ENCODE measurements around the gene SPDYC.
A peak's percentile ranks its signal among the peaks of the same experiment; 100 is the strongest.

Gene SPDYC

DNA sequence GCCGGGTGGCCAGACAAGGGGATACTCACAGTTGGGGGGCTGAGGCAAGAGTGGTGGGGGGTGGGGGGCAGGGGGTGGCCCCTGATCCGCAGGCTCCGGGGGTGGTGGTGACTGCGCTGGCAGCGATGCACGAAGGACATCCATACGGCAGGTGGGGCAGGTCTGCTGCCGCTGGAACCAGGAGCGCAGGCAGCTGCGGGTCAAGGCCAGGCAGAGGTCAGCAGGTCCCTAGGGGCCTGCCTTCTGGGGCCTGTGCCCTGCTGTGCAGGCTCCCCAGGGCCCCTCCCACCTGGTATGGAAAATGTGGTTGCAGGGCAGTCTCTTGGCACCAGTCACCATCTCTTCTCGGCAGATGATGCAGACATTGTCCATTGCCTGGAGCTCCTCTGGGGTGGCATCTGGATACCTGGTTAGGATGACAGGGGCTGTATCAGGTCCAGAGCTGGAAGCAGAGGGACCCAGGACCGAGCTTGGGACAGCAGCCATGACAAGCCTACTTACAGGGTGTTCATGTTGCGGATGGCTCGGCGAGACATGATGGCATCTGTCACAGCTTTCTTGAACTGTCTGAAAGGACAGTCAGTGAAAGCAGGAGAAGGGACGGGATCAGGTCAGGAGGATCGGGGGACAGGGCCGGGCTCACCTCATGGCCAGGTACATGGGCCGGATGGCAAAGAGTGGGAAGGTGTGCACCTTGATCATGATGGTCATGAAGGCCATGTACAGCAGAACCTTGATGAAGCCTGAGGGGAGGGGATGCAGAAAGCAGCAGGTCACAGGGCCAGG lies 39.2 kb upstream of the SPDYC start:
- TF ChIP-seq GATA3 (IDR thresholded peaks at IDR 0.05; ENCODE audit: low read depth, low read length) (no peak), GATA2 (IDR thresholded peaks at IDR 0.05; ENCODE audit: low read depth, low read length) (no peak)

GRCh38 chr11:65131417-65131776 lies 38.6 kb upstream of the SPDYC start:
- TF ChIP-seq GATA3 (IDR thresholded peaks at IDR 0.05; ENCODE audit: low read depth, low read length) (no peak), GATA2 (IDR thresholded peaks at IDR 0.05; ENCODE audit: low read depth, low read length) (no peak)

GRCh38 chr11:65131895-65132237 lies 38.2 kb upstream of the SPDYC start:
- TF ChIP-seq GATA3 (IDR thresholded peaks at IDR 0.05; ENCODE audit: low read depth, low read length) (no peak), GATA2 (IDR thresholded peaks at IDR 0.05; ENCODE audit: low read depth, low read length) (no peak)

- no peak for TF ChIP-seq GATA3 (IDR thresholded peaks at IDR 0.05; ENCODE audit: low read depth, low read length)
These were observed 37.6 kb upstream of the SPDYC start for GRCh38 chr11:65132238-65132987.

DNA sequence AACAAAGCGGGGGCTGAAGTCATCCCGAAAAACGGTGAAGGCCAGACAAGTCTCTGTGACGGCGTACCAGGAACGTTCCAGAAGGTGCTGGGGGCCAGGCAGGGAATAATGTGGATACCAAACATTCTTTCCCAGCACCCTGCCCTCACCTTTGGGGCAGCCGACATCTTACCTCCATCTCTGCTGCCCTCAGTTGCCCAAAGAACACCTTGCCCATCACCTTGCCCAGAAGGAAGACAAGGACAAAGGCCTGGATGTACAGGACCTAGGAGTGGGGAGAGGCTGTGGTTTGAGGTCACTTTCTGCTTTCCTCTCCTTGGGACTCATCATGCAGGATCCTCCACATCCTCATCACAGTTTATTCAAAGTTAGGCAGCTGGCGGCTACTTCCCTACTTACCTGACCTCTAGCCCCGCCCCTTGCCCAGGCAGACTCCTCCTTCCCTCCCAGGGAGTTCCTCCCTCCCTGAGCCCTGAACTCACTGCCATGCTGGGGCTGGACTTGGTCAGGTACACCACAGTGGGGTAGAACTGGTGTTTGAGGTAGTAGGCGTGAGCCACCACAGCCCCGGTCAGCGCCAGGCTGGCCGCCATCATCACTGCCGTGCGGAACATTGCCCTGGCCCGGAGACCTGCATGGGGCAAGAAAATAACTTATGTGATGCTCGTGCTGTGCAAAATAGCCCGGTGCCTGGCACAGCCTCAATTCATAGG lies 36.9 kb upstream of the SPDYC start:
- no peak for TF ChIP-seq GATA2 (IDR thresholded peaks at IDR 0.05; ENCODE audit: low read depth, low read length)
- no peak for TF ChIP-seq GATA3 (IDR thresholded peaks at IDR 0.05; ENCODE audit: low read depth, low read length)

GRCh38 chr11:65133724-65134123 lies 36.3 kb upstream of the SPDYC start:
- TF ChIP-seq GATA2 (IDR thresholded peaks at IDR 0.05; ENCODE audit: low read depth, low read length), result no peak
- TF ChIP-seq GATA3 (IDR thresholded peaks at IDR 0.05; ENCODE audit: low read depth, low read length), result no peak

- no peak for TF ChIP-seq GATA3 (IDR thresholded peaks at IDR 0.05; ENCODE audit: low read depth, low read length)
- no peak for TF ChIP-seq GATA2 (IDR thresholded peaks at IDR 0.05; ENCODE audit: low read depth, low read length)
These were observed 35.6 kb upstream of the SPDYC start, which contains the start of gene SYVN1 for GRCh38 chr11:65134240-65134951. SYVN1 (minus strand) TSS chr11:65134519; CDS start chr11:65133601, 918 bp downstream.

DNA sequence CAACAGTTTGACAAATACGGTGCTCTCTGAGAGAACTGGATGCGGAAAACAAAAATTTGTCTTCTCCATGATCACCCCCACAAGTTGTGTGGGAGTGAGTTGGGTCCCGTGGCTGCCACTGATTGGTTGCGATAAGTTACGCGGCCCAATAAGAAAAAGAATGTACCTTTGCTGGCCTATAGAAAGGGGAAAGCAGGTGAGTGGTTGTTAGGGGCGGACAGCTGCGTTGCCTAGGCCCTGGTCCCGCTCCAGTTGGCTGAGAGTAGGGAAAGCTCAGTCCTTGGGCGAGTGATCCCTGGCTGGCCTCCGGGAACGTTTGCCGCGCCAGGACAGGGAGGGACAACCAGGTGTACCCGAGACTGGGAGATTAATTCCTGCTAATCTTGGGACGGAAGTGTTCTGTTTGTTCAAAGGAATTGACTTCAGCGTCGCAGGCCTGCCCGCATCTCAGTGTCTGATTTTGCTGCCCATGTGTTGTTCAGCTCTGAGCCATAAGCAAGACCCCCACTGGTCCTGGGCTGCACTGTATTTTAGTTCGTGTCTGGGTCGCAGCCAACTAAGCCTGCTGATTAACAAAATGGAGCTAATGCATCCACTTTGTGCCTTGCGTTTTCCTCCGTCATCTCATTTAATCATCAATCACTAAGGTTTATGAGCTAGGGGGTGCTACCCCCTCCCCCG lies 34.9 kb upstream of the SPDYC start:
- TF ChIP-seq GATA3 (IDR thresholded peaks at IDR 0.05; ENCODE audit: low read depth, low read length), result no peak
- TF ChIP-seq GATA2 (IDR thresholded peaks at IDR 0.05; ENCODE audit: low read depth, low read length), result 0 out of 2 replicates have a peak, but pooled peaks have one; percentile 4

- TF ChIP-seq GATA3 (IDR thresholded peaks at IDR 0.05; ENCODE audit: low read depth, low read length) (no peak), GATA2 (IDR thresholded peaks at IDR 0.05; ENCODE audit: low read depth, low read length) (no peak)
These were observed 34.3 kb upstream of the SPDYC start for GRCh38 chr11:65135633-65136145.

DNA sequence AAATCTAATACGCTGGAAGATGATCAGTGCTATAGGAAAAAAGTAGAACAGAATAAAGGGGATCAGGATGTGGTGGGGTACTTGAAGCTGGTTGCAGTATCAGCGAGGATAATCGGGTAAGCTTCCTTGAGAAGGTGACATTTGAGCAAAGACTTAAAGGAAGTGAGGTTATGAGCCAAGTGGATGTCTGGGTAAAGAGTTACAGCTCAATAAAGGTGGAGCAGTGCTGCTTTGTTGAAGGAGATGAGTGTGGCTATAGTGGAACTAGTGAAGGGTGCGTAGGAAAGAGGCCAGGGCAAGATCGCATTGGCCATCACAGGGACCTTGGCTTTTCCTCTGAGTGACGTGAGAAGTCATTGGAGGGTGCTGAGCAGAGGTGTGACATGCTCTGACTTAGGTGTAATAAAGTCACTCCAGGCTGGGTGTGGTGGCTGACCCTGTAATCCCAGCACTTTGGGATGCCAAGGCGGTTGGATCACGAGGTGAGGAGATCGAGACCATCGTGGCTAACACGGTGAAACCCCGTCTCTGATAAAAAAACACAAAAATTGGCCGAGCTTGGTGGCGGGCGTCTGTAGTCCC lies 33.4 kb upstream of the SPDYC start:
- TF ChIP-seq GATA2 (IDR thresholded peaks at IDR 0.05; ENCODE audit: low read depth, low read length), result no peak
- TF ChIP-seq GATA3 (IDR thresholded peaks at IDR 0.05; ENCODE audit: low read depth, low read length), result no peak

- TF ChIP-seq GATA3 (IDR thresholded peaks at IDR 0.05; ENCODE audit: low read depth, low read length) (no peak), GATA2 (IDR thresholded peaks at IDR 0.05; ENCODE audit: low read depth, low read length) (no peak)
These were observed 28.0 kb upstream of the SPDYC start for GRCh38 chr11:65141896-65142494.

DNA sequence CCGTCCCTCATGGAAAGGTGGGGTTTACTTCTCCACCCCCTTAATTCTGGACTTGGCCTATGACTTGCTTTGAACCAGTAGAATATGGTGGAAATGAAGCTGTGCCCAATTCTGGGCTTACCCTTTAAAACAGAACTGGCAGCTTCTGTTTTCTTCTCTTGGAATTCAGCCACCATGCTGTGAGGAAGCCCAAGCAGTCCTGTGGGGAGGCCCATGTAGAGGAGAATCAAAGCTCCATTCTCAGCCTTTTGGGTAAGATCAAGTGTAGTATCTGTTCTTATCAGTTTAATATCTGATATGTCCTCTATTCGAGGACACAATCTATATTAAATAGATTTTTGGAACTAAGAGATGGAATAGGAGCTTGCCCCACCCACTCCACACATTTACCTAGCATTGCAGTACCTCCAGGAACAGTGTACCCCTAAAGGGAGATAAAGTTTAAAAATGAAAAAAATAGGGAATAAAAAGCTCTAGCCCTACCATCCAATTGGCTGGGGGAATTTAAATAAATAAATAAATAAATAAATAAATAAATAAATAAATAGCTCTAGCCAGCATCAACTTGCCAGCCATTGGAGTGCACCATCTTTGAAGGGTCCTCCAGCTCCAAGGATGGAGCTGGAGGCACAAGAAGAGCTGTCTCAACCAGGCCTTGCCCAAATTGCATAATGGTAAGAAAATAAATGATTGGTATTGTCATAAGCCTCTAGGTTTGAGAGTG lies 22.5 kb upstream of the SPDYC start:
- TF ChIP-seq GATA3 (IDR thresholded peaks at IDR 0.05; ENCODE audit: low read depth, low read length) (no peak), GATA2 (IDR thresholded peaks at IDR 0.05; ENCODE audit: low read depth, low read length) (no peak)

Measured in SH-SY5Y (cell line).